HCT116 (cell line): ENCODE measurements around the gene ANKLE2. TPM values are rescaled to one million over a fixed set of nuclear protein-coding genes. Genes with fewer than 3 reads are reported as not detected.

Experiments used
- ATAC-seq: fragments of 200-7000 bp; cut with Tn5 transposase; 2 replicates; pipeline ENCODE4 v1.9.1; 2020; ENCODE audit warnings: mild to moderate bottlenecking, moderate library complexity
- BruUV-seq: library from RNA; stranded (reverse); fragments of 400-500 nt; replicated peaks from 2 replicates; lab custom pipeline; 2021; lab: Mats Ljungman, UMichigan
- CTCF ChIA-PET: fragments of 300-600 bp; sonication (Branson Sonifier 250); formaldehyde crosslinking; loops from one replicate; lab custom pipeline; 2021; ENCODE audit warnings: antibody characterized with exemption; lab: Charles Lee
- POLR2A ChIA-PET: fragments of 300-600, 350-600 bp; sonication (Branson Sonifier 250); formaldehyde crosslinking; loops from one replicate; lab custom pipeline; 2021; ENCODE audit warnings: antibody characterized with exemption; lab: Charles Lee
- RAD21 ChIA-PET, 2 experiments: fragments of 300-600 bp; sonication (Branson Sonifier 250); formaldehyde crosslinking; loops; one replicate each; lab custom pipeline; 2023; ENCODE audit warnings: low total read pairs in 2 of 2; ENCODE audit not compliant: uncharacterized antibody in 2 of 2, unreplicated experiment in 2 of 2, low non-redundant PET in 1 of 2; lab: Charles Lee
- DNase-seq: peaks from one replicate; pipeline ENCODE4 v3.0.0-alpha.2; 2010; ENCODE audit warnings: low read depth, low spot score
- H2AFZ ChIP-seq: fragments of 200-600 bp; shearing (Covaris generic), sonication (generic); 2 replicates; pipeline ENCODE4 v1.6.1; 2017; ENCODE audit warnings: low read depth, mixed run types, mixed read lengths, antibody characterized with exemption, low read length; ENCODE audit not compliant: poor library complexity, severe bottlenecking
- H3K27ac ChIP-seq: 2 replicates; pipeline ENCODE4 v1.5.1; 2012; ENCODE audit warnings: low read depth, low read length
- H3K27me3 ChIP-seq: fragments of 200-600 bp; sonication (generic); 2 replicates; pipeline ENCODE4 v1.6.1; 2016; ENCODE audit warnings: mixed run types, low read length, mixed read lengths; ENCODE audit not compliant: insufficient read depth
- H3K36me3 ChIP-seq, 2 experiments: fragments of 200-500 bp in 1 of 2; fragments of 200-600 bp in 1 of 2; sonication (Bioruptor generic) in 1 of 2; sonication (generic) in 1 of 2; 2 replicates each; pipeline versions ENCODE4 v1.5.1 to v1.6.1; 2014 to 2016; ENCODE audit warnings: low read length in 2 of 2, inconsistent platforms in 1 of 2, mixed read lengths in 1 of 2, mixed run types in 1 of 2; ENCODE audit not compliant: insufficient read depth in 2 of 2, control insufficient read depth in 1 of 2
- H3K4me1 ChIP-seq, 2 experiments: fragments of 200-600 bp in 1 of 2; sonication (generic) in 1 of 2; 2 replicates each; pipeline versions ENCODE4 v1.5.1 to v1.6.1; 2012 to 2017; ENCODE audit warnings: low read length in 2 of 2, inconsistent platforms in 1 of 2, mild to moderate bottlenecking in 1 of 2, mixed read lengths in 1 of 2, mixed run types in 1 of 2, moderate library complexity in 1 of 2; ENCODE audit not compliant: insufficient read depth in 2 of 2, control insufficient read depth in 1 of 2
- H3K4me2 ChIP-seq: fragments of 200-600 bp; sonication (generic); 2 replicates; pipeline ENCODE4 v1.6.1; 2017; ENCODE audit warnings: mixed run types, low read length, mixed read lengths
- H3K4me3 ChIP-seq, 2 experiments: fragments of 200-600 bp in 1 of 2; sonication (generic) in 1 of 2; replicated peaks in 1 of 2; 2 replicates each; pipeline ENCODE4 v1.5.1; 2011 to 2016; ENCODE audit warnings: low read length in 2 of 2, control low read depth in 1 of 2, low read depth in 1 of 2, mild to moderate bottlenecking in 1 of 2, mixed read lengths in 1 of 2, mixed run types in 1 of 2
- H3K79me2 ChIP-seq: fragments of 200-600 bp; sonication (generic); 2 replicates; pipeline ENCODE4 v1.6.1; 2017; ENCODE audit warnings: mild to moderate bottlenecking, mixed run types, low read length, moderate library complexity, mixed read lengths; ENCODE audit not compliant: insufficient read depth
- H3K9ac ChIP-seq: fragments of 200-600 bp; sonication (generic); 2 replicates; pipeline ENCODE4 v1.6.1; 2016; ENCODE audit warnings: low read length, mixed read lengths
- H3K9me2 ChIP-seq: fragments of 200-600 bp; sonication (generic), shearing (Covaris generic); 2 replicates; pipeline ENCODE4 v1.6.1; 2017; ENCODE audit warnings: mixed run types, mild to moderate bottlenecking, moderate library complexity; ENCODE audit not compliant: insufficient read depth
- H3K9me3 ChIP-seq, 2 experiments: fragments of 200-500 bp in 1 of 2; fragments of 200-600 bp in 1 of 2; sonication (Bioruptor generic) in 1 of 2; sonication (generic) in 1 of 2; 2 replicates each; pipeline ENCODE4 v1.6.1; 2014 to 2017; ENCODE audit warnings: low read length in 2 of 2, mixed read lengths in 2 of 2, inconsistent platforms in 1 of 2, low read depth in 1 of 2, mild to moderate bottlenecking in 1 of 2, mixed run types in 1 of 2, moderate library complexity in 1 of 2; ENCODE audit not compliant: control insufficient read depth in 1 of 2, insufficient read depth in 1 of 2
- H4K20me1 ChIP-seq: fragments of 200-600 bp; sonication (generic), shearing (Covaris generic); 2 replicates; pipeline ENCODE4 v1.6.1; 2017; ENCODE audit warnings: mixed run types, mild to moderate bottlenecking, moderate library complexity; ENCODE audit not compliant: insufficient read depth
- CEBPB ChIP-seq: IDR thresholded peaks from 2 replicates; pipeline ENCODE4 v1.6.1; 2012; ENCODE audit warnings: low read depth
- FOSL1 ChIP-seq: IDR thresholded peaks from 2 replicates; pipeline ENCODE4 v1.6.1; 2012; ENCODE audit warnings: low read depth
- JUND ChIP-seq: IDR thresholded peaks from 2 replicates; pipeline ENCODE4 v1.6.1; 2012
- MAX ChIP-seq: IDR thresholded peaks from 2 replicates; pipeline ENCODE4 v1.6.1; 2012
- RAD21 ChIP-seq: IDR thresholded peaks from 2 replicates; pipeline ENCODE4 v1.6.1; 2012; ENCODE audit warnings: low read depth, mild to moderate bottlenecking
- SP1 ChIP-seq: IDR thresholded peaks from 2 replicates; pipeline ENCODE4 v1.6.1; 2012; ENCODE audit warnings: low read depth
- SRF ChIP-seq: IDR thresholded peaks from 2 replicates; pipeline ENCODE4 v1.6.1; 2012; ENCODE audit warnings: low read depth
- TCF7L2 ChIP-seq: IDR thresholded peaks from 2 replicates; pipeline ENCODE4 v1.7.0; 2011; ENCODE audit warnings: borderline replicate concordance, inconsistent platforms; ENCODE audit not compliant: insufficient read depth, insufficient read length; ENCODE audit errors: extremely low read depth
- YY1 ChIP-seq: IDR thresholded peaks from 2 replicates; pipeline ENCODE4 v1.6.1; 2011; ENCODE audit warnings: low read length, low read depth, moderate library complexity, mild to moderate bottlenecking; ENCODE audit not compliant: insufficient replicate concordance; ENCODE audit errors: extremely low read depth
- ZNF274 ChIP-seq: fragments of 200-500 bp; sonication (Bioruptor generic); IDR thresholded peaks from 2 replicates; pipeline ENCODE4 v1.6.1; 2014; ENCODE audit warnings: mild to moderate bottlenecking, low read depth, low read length, inconsistent platforms
- intact Hi-C: fragments of 100-400 bp; cut with micrococcal nuclease; formaldehyde crosslinking; loops from 2 replicates; pipeline ENCODE4 v1.10.0; 2022
- total RNA-seq: library from RNA; stranded (reverse); gene quantifications from one replicate; pipeline ENCODE4 v1.2.1, GENCODE V29; 2021; ENCODE audit not compliant: unreplicated experiment

Gene ANKLE2
- total RNA-seq, 1 experiment from 2014 or later, result 68.8 TPM

GRCh38 chr12:132731574-132731973 is 30.1 kb downstream of the ANKLE2 start (continued):
- no peak for TF ChIP-seq CEBPB
- TF ChIP-seq, all 23 proteins: peak for 0

- no peak overlapping the region for H3K4me3 ChIP-seq
- no peaks in the 10 kb centered on the region for H3K27me3 ChIP-seq
- ChIA-PET CTCF (no interaction called here), RAD21 (no interaction called here), POLR2A (interaction anchor here (0.6 kb wide), 1 partner anchor 32 kb away, joined by 3 read pairs; no protein-coding TSS in a partner anchor)
- no peaks in the 10 kb centered on the region for H3K9me3 ChIP-seq
- no peak overlapping the region for H3K4me2 ChIP-seq
- no TSS peak for BruUV-seq
- H3K36me3 ChIP-seq, result peaks cover 43 to 64% of the 10 kb centered on the region in 2 experiments
- DNase-seq, result no peak
- no peaks in the 10 kb centered on the region for H4K20me1 ChIP-seq
- H3K9ac ChIP-seq, result no peak overlapping the region
- intact Hi-C loops, result no loop called here
- no peaks in the 10 kb centered on the region for H3K9me2 ChIP-seq
- peaks cover 9% of the 10 kb centered on the region; the same call in 1 of the 2 replicates for H3K79me2 ChIP-seq
- peak; percentile 15; the same call in 1 of the 2 replicates for ATAC-seq
- peaks cover 0 to 3% of the 10 kb centered on the region in 2 experiments; a peak in 1 of 4 replicates for H3K4me1 ChIP-seq
- H3K27ac ChIP-seq, result no peak overlapping the region
- no peak overlapping the region for H2AFZ ChIP-seq
- TF ChIP-seq TCF7L2 (no peak), FOSL1 (no peak), SP1 (no peak), RAD21 (no peak), JUND (no peak), ZNF274 (no peak), SRF (no peak), YY1 (no peak), MAX (no peak)
Measured at GRCh38 chr12:132730353-132730752, 31.3 kb downstream of the ANKLE2 start.
